Stimulated activated CD4-positive, alpha-beta T cell treated with anti-CD3 and anti-CD28 coated beads, Interleukin-2, amount 100 ng/mL, for 48 hours (primary cell): ENCODE data around the gene GNS.

Experiments used
- DNase-seq, 2 donors: peaks; one replicate each; pipeline ENCODE4 v3.0.0-alpha.2; 2020

The GNS gene

GRCh38 chr12:64759035-64759894 lies at the start of gene GNS:
GNS (minus strand) TSS chr12:64759406; CDS start chr12:64759276, 130 bp downstream.
- peak; percentile 96 to 98 for DNase-seq

- no peak for DNase-seq
Measured at GRCh38 chr12:64808110-64808509, 48.9 kb upstream of the GNS start.

- DNase-seq = no peak
Measured at GRCh38 chr12:64806593-64807460, 47.6 kb upstream of the GNS start.

GRCh38 chr12:64806173-64806572 lies 47.0 kb upstream of the GNS start:
- no peak for DNase-seq

GRCh38 chr12:64802180-64802775 lies 43.1 kb upstream of the GNS start:
- peak; percentile 57 to 63 for DNase-seq

GRCh38 chr12:64801381-64801780 lies 42.2 kb upstream of the GNS start:
- DNase-seq = no peak

GRCh38 chr12:64800640-64801039 lies 41.4 kb upstream of the GNS start:
- no peak for DNase-seq

GRCh38 chr12:64798165-64798564 lies 39.0 kb upstream of the GNS start:
- DNase-seq = no peak

GRCh38 chr12:64797156-64797555 lies 38.0 kb upstream of the GNS start:
- DNase-seq = no peak

- peak; percentile 57 to 64 for DNase-seq
Measured at GRCh38 chr12:64796205-64796845, 37.1 kb upstream of the GNS start.

- no peak for DNase-seq
Measured at GRCh38 chr12:64794305-64794704, 35.1 kb upstream of the GNS start.

- DNase-seq = no peak
Measured at GRCh38 chr12:64793610-64794009, 34.4 kb upstream of the GNS start.

- no peak for DNase-seq
Measured at GRCh38 chr12:64792128-64792527, 32.9 kb upstream of the GNS start.

GRCh38 chr12:64791036-64791435 lies 31.8 kb upstream of the GNS start:
- DNase-seq = no peak

- no peak for DNase-seq
Measured at GRCh38 chr12:64790166-64790565, 31.0 kb upstream of the GNS start.

GRCh38 chr12:64785838-64786237 lies 26.6 kb upstream of the GNS start:
- no peak for DNase-seq

GRCh38 chr12:64782191-64782876 lies 23.1 kb upstream of the GNS start:
- DNase-seq = no peak

GRCh38 chr12:64781280-64782190 lies 22.3 kb upstream of the GNS start:
- DNase-seq = no peak

GRCh38 chr12:64780531-64781279 lies 21.5 kb upstream of the GNS start:
- peak in 1 of 2 donors; percentile 16 for DNase-seq

GRCh38 chr12:64780132-64780530 lies 20.9 kb upstream of the GNS start:
- DNase-seq = no peak
